GM19452 (cell line): ENCODE data around the gene LAMP2.
"Not testable (repeated sequence)": the region's sequence is repeated elsewhere in the genome, so short reads cannot be mapped to it uniquely, and the experiment has no call there.

Experiments
- ATAC-seq: cut with Tn5 transposase; IDR thresholded peaks from one replicate; pipeline ENCODE4 v1.9.1; 2021; ENCODE audit not compliant: unreplicated experiment

The LAMP2 gene

DNA sequence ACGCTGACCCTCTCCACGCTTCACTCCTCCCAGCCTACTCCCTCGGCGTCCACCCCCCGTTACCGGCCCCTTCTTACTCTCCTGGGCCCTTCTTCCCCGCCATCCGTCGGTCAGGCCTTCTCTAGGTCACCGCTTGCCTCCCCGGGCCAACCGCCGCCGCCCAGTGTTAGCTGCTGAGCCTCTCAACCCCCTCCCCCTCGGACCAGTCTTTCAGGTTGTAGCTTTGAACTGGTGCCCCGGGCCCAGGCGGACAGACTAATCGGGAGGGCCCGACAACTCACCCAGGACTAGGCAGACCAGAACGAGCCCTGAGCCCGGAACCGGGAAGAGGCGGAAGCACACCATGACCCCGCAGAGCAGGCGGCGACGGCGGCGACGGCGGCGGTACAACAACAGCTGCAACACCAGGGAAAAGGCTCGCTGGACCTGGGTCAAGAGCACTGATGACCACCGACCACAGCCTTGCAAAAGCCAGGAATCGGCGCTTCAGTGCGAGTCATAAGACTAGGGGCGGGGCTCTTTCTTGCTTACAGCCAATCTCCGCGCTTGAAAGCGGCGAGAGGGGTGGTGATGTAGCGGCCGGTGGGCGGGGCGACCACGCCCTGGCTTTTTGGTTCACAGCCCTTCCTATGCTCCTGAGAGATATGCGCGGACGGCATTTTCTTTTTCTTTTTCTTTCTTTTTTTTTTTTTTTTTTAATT lies at the start of gene LAMP2:
Gene LAMP2, minus strand, starts transcription at position 472 of the 701 bp plus-strand sequence. Its CDS starts 127 bp downstream, at position 345.
- ATAC-seq, result peak; percentile 99

DNA sequence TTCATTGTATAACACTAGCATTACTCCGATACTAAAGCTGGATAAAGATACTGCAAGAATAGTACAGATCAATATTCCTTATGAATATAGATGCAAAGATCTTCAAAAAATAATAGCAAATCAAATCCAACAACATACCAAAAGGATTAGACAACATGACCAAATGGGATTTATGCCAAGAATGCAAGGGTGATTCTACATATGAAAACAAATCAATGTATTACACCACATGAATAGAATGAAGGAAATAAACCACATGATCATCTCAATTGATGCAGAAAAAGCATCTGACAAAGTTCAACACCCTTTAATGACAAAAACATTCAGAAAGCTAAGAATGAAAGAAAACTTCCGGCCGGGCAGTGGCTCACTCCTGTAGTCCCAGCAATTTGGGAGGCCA lies 48.8 kb upstream of the LAMP2 start:
- ATAC-seq, result no peak

DNA sequence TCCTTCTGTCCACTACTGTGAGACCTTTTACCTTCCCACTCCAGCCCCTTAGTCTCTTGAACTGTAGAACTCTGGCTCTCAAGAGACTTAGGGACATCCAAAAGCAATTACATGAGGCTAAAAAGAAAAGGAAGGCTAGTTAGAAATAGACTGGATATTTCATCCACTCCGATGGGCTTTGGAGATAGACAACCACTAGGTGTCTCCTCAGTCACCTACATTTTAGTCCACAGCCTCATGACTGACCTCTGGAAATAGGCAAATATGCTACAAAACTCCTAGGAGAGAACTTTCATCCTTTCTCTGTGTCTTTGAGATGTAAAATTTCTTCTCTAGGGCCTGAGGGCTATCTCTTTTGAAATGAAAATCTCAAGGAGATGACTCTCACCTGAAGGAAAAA lies 45.1 kb upstream of the LAMP2 start:
- no peak for ATAC-seq

DNA sequence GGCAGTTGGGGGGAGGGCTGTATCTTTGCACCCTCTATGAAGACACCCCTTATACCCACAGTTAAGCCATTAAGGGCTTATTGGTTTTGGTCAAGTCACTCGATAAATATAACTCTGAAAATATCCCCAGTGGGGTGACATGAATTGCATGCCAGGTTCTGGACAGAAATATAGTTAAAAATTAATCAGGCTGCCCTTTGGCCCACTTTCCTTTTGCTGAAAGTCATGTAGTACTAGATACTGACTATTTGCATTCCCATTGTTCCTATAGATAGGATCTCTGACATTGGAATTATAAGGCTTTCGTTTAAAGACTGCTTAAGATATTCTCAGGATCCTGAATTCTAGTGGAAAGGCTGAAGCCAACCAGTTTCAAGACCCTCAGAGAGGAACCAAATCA lies 43.5 kb upstream of the LAMP2 start:
- ATAC-seq, result no peak

DNA sequence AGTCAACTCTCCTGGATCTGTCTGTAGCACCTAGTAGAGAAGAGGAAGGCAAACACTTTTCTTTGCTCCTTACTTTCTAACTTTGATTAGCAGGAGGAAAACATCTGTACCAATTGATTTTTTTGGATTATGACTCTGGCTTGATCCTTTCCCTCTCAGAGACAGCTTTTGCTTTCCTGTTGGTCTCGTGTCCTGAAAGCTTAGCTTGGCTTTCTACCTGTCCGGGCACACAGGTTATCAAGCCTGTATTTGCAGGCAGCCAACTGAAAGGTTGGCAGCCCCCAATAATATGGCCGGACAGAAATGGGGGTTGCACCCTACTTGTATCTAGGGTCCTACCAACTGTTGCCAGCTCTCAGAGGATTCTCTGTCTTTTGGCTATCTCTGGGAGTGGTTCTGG lies 43.1 kb upstream of the LAMP2 start:
- ATAC-seq, result no peak

DNA sequence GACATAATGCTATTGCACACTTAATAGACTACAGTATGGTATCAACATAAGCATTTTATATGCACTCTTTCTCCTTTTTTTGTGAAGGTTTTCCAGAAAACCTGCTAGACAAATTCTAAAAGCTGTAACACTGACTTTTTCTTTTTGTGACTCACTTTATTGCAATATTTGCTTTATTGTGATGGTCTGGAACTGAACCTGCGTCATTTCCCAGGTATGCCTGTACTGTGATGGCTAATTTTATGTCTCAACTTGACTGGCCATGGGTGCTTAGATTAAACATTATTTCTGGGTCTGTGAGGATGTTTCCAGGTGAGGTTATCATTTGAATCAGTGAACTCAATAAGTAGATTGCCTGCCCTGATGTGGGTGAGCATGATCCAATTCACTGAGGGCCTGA lies 35.5 kb upstream of the LAMP2 start:
- ATAC-seq, result no peak

DNA sequence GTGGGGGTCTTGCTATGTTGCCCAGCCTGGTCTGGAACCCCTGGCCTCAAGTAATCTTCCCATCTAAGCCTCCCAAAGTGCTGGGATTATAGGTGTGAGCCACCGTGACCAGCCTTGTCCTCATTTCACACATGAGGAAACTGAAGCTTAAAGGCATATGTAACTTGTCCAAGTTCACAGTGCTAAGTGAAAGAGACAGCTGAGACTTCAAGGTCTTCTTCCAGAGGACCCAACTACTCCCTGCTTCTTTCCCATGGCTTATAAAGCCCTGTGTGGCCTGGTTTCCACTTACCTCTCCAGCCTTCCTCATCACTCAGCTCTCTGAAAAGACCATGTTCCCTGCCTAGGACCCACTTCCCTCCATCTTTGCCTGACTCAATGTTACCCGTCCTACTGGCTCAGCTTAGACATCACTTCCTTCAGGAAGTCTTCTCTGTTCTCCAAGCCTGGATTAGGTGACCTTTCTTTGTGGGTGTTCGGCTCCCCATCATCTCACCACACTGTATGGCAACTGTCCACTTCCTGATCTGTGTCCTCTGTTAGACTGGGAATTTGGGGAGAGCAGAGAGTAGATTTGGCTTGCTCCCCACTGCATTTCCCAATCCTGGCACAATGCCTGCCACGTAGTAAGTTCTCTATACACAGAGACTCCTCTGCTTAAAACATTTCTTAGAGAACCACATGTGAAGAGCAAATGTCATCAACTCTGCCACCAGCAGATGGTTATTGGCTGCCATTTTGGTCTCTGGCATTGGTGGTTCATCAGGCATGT lies 30.4 kb upstream of the LAMP2 start:
- ATAC-seq, result no peak

DNA sequence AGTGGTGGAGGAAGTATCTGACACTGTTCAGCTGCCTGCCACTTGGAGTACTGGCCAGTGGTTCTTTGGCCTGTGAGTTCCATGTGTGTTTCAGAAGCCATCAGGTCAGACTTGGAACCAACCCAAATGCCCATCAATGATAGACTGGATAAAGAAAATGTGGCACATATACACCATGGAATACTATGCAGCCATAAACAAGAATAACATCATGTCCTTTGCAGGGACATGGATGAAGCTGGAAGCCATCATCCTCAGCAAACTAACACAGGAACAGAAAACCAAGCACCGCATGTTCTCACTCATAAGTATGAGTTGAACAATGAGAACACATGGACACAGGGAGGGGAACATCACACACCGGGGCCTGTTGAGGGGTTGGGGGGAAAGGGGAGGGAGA lies 21.0 kb upstream of the LAMP2 start:
- ATAC-seq, result not testable (repeated sequence)

DNA sequence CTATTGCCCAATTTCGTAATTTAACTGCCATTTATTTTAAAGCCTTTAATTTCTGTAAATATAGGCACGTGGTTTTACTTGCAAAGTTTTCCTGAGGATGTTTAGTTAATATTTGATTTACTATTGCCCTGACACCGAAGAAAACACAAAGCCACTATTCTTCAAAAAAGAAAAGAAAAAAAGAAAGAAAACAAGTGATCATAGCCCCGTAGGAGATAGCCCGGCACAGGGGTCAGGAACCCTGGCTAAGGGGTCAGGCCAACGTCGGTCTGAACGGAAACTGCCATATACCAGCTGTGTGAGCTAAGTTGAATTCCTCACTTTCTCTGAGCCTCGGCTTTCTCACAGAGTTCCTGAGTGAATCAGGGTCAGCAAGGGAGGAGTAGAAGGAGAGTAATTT lies 17.7 kb upstream of the LAMP2 start:
- no peak for ATAC-seq

DNA sequence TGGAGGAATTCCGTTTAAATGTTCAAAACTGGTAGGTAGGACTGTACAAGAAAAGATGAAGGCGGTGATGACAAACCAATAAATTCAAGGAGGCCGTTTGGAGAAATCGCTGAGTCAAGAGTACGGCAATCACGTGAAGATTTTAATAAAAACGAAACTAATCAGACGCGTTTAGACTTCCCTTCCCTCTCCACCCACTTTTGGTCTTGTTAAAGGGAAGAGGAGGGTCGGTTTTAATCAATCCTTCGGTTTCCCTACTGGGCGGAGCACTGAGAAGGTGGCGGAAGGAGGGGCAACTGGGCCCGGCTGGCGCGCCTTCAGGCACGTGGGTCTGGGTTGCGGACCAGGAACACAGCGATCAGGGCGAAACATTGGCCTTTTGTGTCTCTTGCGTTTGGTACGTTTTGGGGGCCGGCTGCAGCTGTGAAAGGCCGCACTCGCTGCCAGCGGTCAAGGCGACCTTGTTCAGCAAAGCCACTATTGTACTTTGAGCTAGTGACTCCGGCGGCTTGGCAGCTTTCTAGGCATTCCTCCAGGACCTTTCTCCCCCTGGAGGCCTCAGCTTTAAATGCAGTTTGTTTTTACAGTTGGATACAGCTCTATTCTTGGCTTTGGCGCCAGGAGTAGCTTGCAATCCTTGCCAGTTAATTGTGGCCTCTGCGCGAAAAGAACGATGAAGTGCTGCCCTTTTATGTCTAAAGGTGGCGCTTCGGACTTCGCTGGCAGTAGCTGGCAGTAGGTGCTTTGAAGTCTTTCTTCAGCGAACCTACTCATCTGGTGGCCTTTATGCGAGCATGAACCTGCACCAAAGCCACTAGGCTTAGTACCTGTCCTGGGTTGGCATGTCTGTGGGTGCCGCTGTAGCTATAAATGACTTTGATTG lies 16.8 kb upstream of the LAMP2 start:
- ATAC-seq, result peak; percentile 76

DNA sequence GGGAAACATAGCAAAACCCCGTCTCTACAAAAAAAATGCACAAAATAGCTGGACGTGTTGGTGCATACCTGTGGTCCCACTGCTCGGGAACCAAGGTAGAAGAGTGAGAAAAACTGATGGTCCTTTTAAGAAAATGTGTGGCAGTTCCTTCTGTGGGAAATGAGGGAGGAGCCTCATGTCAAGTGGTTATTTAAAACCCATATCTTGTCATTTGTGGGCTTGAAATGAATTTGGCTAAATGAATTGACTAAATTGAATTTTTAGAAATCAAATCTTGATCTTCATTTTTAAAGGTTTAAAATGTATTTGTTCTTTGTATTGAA lies 16.2 kb upstream of the LAMP2 start:
- peak; percentile 17 for ATAC-seq

DNA sequence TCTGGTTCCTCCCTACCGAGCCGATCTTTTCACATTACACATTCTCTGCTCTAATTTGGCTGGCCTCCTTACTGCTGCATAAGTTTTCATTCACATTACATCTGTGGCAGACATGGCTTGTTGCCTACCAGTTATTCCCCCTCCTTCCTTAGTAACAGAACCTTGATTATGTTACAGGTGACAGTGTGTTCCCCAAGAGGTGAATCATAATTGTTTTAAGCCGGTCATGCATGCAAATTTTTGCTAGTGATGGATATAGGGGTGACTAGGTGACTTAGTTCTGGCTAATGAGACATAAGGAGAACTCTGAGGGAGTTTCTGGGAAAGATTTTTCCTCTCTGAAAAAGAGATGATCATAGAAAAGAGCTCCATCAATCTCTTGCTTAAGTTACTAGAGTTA lies 8.4 kb upstream of the LAMP2 start:
- ATAC-seq, result no peak

DNA sequence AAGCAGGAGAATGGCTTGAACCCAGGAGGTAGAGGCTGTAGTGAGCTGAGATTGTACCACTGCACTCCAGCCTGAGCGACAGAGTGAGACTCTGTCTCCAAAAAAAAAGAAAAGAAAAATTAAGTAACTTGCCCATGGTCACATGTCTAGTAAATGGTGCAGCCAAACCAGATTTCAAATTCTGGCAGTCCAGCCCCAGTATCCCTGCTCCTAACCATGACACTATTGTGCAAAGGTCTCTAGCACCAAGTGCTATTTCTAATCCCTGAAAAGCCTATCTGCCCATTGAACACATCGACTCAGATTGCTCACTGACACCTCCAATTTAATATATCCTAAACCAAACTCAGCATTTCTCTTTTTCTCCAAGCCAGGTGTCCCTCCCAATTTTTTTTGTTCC lies 7.6 kb upstream of the LAMP2 start:
- ATAC-seq, result no peak

DNA sequence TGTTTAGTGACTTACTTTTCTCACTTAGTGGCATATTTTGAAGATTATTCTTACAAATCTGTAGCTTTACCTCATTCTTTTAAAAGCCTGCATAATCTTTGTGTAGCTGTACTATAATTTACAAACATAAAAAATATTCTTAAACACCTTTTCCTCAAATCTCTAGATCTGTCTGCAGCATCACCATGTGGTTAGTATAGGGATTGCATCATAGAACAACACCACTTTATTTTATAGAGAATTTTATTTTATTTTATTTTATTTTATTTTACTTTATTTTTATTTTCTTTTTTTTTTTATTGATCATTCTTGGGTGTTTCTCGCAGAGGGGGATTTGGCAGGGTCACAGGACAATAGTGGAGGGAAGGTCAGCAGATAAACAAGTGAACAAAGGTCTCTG lies 6.4 kb upstream of the LAMP2 start:
- not testable (repeated sequence) for ATAC-seq

DNA sequence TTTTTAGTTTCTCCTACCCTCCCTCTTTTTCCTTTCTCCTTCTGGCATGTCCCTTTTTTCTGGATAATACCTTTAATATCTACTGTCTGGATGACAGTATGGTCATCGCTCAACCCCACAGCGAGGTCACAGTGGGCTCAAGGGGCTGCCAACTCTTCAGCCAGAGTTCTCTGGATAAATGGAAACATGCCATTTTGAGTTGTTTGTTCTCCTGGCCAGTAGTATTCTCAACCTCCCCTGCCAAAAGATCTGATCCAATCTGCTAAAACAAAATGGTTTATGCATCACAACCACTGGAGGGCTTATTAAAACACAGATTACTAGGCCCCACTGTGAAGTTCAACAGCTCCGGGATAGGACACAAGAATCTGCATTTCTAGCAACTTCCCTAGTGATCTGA lies 5.0 kb upstream of the LAMP2 start:
- ATAC-seq, result no peak

DNA sequence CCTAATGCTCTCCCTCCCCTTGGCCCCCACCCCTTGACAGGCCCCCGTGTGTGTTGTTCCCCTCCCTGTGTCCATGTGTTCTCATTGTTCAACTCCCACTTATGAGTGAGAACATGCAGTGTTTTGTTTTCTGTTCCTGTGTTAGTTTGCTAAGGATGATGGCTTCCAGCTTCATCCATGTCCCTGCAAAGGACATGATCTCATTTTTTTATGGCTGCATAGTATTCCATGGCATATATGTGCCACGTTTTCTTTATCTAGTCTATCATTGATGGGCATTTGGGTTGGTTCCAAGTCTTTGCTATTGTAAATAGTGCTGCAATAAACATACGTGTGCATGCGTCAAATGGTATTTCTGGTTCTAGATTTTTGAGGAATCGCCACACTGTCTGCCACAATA lies 561 bp upstream of the LAMP2 start:
- ATAC-seq, result peak; percentile 18

DNA sequence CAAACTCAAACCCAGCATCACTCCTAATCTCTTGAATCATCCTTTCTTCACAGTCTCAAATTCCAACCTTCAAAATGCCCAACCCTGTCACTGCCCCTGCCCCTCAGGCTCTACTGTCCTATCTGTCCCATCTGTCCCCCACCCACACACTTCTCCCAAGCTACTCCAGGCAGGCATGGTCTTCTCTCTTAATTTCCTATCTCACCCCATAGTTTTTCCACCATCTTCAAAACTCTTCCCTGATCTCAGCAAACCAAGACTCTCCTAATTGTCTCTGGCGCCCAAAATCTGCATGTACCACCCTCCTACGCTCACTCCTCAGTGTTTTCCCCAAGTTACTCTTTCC lies 644 bp downstream of the LAMP2 start:
- no peak for ATAC-seq

DNA sequence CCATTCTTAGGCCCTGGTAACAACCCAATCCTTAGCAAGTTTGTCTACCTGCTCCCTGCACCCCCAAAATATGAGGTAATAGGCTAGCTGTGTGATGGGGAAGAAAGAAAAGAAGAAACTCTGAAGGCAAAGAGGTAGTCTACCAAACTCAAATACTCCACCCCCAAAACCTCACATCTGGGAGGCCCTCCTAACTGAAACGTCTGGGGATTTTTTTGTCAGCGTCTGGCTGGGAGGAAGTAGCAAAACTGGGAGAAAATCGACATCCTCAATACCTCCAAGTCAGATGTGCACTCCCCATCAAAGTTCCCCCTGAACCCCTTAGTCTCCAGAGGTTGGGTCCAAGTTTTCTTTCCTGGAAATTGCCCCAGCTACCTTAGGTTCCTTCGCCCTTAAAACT lies 1.0 kb downstream of the LAMP2 start:
- ATAC-seq, result no peak

DNA sequence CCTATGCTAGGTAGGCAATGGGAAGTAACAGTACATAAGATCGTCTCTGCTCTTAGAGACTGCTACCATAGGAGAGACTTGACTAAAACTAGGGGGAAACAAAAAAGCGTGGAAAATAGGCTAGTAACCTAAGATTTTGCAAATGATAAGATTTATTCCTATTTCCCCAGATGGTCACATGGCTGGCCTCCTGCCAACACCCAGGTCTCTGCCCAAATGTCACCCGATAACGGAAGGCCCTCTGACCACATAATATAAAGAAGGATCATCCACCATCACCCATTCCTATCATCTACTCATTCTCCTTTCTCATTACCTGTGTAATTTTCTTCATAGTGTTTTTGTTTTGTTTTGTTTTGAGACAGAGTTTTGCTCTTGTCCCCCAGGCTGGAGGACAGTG lies 4.7 kb downstream of the LAMP2 start:
- no peak for ATAC-seq

DNA sequence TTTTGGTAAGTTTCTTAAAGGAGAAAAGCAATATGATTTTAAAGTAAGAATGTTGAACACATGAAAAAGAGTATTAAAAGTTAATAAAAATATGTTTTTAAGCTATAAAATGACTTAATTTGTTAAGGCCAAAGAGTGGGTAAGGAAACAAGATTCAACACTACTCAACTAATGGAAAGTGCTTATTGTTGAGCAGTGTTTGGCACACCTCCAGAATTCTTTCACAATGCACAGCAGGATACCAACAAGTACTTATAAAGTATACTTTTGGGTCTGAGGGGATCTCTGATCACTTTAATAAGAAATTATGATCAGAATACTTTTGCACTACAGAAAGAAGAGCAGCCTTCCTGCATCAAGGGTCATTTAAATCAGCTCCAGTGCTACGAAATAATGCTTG lies 5.9 kb downstream of the LAMP2 start:
- no peak for ATAC-seq

DNA sequence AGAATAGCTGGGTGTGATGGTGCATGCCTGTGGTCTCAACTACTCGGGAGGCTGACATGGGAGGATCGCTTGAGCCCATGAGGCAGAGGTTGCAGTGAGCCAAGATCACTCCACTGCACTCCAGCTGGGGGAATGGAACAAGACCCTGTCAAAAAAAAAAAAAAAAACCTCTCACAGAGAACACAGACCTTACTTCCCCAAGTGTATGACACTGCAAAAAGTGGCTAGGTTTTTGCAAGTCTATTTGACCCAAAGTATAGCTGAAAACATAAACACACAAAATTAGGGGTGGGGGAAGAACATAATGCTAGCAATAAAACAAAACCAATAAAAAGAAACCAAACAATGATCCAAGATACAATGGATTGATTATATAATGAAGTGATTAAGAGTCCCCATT lies 6.7 kb downstream of the LAMP2 start:
- no peak for ATAC-seq

DNA sequence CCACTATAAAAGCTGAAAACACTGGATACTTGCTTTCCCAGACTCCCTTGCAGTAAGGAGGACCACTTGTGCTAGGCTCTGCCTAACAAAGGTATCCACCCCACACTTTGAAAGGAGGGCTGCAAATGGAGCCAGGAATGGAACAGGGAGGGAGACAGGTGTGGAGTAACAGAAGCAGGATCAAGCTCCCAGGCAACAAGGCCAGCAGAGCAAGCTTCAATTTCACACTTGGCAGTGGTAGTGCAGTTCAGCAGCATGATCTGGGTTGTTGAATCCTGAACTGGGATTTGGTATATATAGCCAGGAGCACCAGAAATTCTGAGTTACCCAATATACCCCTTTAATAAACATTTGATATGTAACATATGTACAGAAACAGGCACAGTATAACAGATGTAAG lies 9.8 kb downstream of the LAMP2 start:
- ATAC-seq, result no peak
